ENCODE results near the gene SMTN. TPM values are rescaled to one million over a fixed set of nuclear protein-coding genes. Genes with fewer than 3 reads are reported as not detected.

Gene SMTN
- polyA plus RNA-seq, 1 of the 3 experiments (the other 2 are of a cell fraction): 30.4 TPM

GRCh38 chr22:31118046-31118820 is 37.1 kb downstream of the SMTN start:
- no peak overlapping the region for H3K27ac ChIP-seq (ENCODE audit: low read depth in 2 of 2, low read length in 1 of 2)
- H3K36me3 ChIP-seq (replicated peaks in 1 of 2; ENCODE audit: control insufficient read depth in 1 of 2, insufficient read depth in 2 of 2, low read length in 1 of 2): no peaks in the 10 kb centered on the region
- DNase-seq: no peak
- H3F3A ChIP-seq (replicated peaks; ENCODE audit: insufficient read depth): no peaks in the 10 kb centered on the region
- H2AFZ ChIP-seq (ENCODE audit: low read depth): no peak overlapping the region
- no peak overlapping the region for H3K4me2 ChIP-seq
- no peaks in the 10 kb centered on the region for H3K27me3 ChIP-seq (ENCODE audit: insufficient read depth)
- no peaks in the 10 kb centered on the region for H4K20me1 ChIP-seq (ENCODE audit: insufficient read depth)
- H3K79me2 ChIP-seq (ENCODE audit: insufficient read depth): no peaks in the 10 kb centered on the region
- H3K4me1 ChIP-seq (ENCODE audit: control insufficient read depth in 1 of 2, insufficient read depth in 2 of 2, low read depth in 1 of 2, low read length in 1 of 2): peaks cover 0 to 14% of the 10 kb centered on the region in 2 experiments; a peak in 1 of 4 replicates
- H3K9ac ChIP-seq: no peak overlapping the region
- no peaks in the 10 kb centered on the region for H3K9me3 ChIP-seq
- ChIA-PET CTCF (interaction anchor here (2.6 to 8.2 kb wide), 2 partner anchors 9 to 11 kb away, joined by 12 to 52 read pairs; partner anchors contain the start of gene SELENOM), POLR2A (interaction anchor here (1.1 kb wide), 1 partner anchor 11 kb away, joined by 4 read pairs; the partner anchor contains the start of gene SELENOM)
- 81% methylated on average over 3 of the region's 3 CpGs for WGBS (ENCODE audit: low lambda C conversion rate)
- no peaks in the 10 kb centered on the region for H3K9me2 ChIP-seq
- no peak for TF ChIP-seq FOXJ3 (CRISPR knock-in tag; IDR thresholded peaks at IDR 0.05)
- no peak for TF ChIP-seq CTCF (IDR thresholded peaks at IDR 0.05)
- no peak for TF ChIP-seq POLR2AphosphoS5 (IDR thresholded peaks at IDR 0.05; ENCODE audit: low read depth, low read length)
- no peak for TF ChIP-seq MXI1 (IDR thresholded peaks at IDR 0.05; ENCODE audit: low read depth, low read length)
- no peak for TF ChIP-seq TEAD4 (IDR thresholded peaks at IDR 0.05; ENCODE audit: borderline replicate concordance, insufficient read depth)
- TF ChIP-seq PBX3 (IDR thresholded peaks at IDR 0.05): no peak
- TF ChIP-seq FOXM1 (IDR thresholded peaks at IDR 0.05; ENCODE audit: low read depth): no peak
- no peak for TF ChIP-seq USF2 (IDR thresholded peaks at IDR 0.05; ENCODE audit: borderline replicate concordance, low read depth, low read length)
- no peak for TF ChIP-seq EP300 (IDR thresholded peaks at IDR 0.05; ENCODE audit: borderline replicate concordance in 1 of 2, low read depth in 1 of 2, low read length in 1 of 2)
- no peak overlapping the region for H3K4me3 ChIP-seq (ENCODE audit: low read depth in 2 of 2, low read length in 1 of 2)

GRCh38 chr22:31119026-31119717 is 38.1 kb downstream of the SMTN start:
- H4K20me1 ChIP-seq (ENCODE audit: insufficient read depth): no peaks in the 10 kb centered on the region
- no peak overlapping the region for H3K4me2 ChIP-seq
- POLR2A ChIA-PET: no interaction called here
- CTCF ChIA-PET: interaction anchor here (8.2 kb wide), 1 partner anchor 10 kb away, joined by 52 read pairs; the partner anchor contains the start of gene SELENOM
- no peak overlapping the region for H2AFZ ChIP-seq (ENCODE audit: low read depth)
- no peaks in the 10 kb centered on the region for H3K79me2 ChIP-seq (ENCODE audit: insufficient read depth)
- H3F3A ChIP-seq (replicated peaks; ENCODE audit: insufficient read depth): no peaks in the 10 kb centered on the region
- H3K9me2 ChIP-seq: no peaks in the 10 kb centered on the region
- no peaks in the 10 kb centered on the region for H3K36me3 ChIP-seq (replicated peaks in 1 of 2; ENCODE audit: control insufficient read depth in 1 of 2, insufficient read depth in 2 of 2, low read length in 1 of 2)
- no peak overlapping the region for H3K9ac ChIP-seq
- WGBS (ENCODE audit: low lambda C conversion rate): 77% methylated on average over 6 of the region's 7 CpGs
- H3K9me3 ChIP-seq: no peaks in the 10 kb centered on the region
- DNase-seq: no peak
- no peak overlapping the region for H3K4me3 ChIP-seq (ENCODE audit: low read depth in 2 of 2, low read length in 1 of 2)
- H3K27ac ChIP-seq (ENCODE audit: low read depth in 2 of 2, low read length in 1 of 2): no peak overlapping the region
- no peaks in the 10 kb centered on the region for H3K27me3 ChIP-seq (ENCODE audit: insufficient read depth)
- peaks cover 0 to 24% of the 10 kb centered on the region in 2 experiments; a peak in 1 of 4 replicates for H3K4me1 ChIP-seq (ENCODE audit: control insufficient read depth in 1 of 2, insufficient read depth in 2 of 2, low read depth in 1 of 2, low read length in 1 of 2)
- TF ChIP-seq RXRA (IDR thresholded peaks at IDR 0.05; ENCODE audit: borderline replicate concordance, low read depth) (no peak), FOSL2 (IDR thresholded peaks at IDR 0.05; ENCODE audit: borderline replicate concordance, low read depth) (no peak), SIN3A (IDR thresholded peaks at IDR 0.05; ENCODE audit: borderline replicate concordance, low read depth, low read length) (no peak), GABPA (IDR thresholded peaks at IDR 0.05; ENCODE audit: low read depth) (no peak), NRF1 (IDR thresholded peaks at IDR 0.05; ENCODE audit: low read depth, low read length) (no peak), IRF3 (IDR thresholded peaks at IDR 0.05; ENCODE audit: low read depth, low read length) (no peak), PBX3 (IDR thresholded peaks at IDR 0.05) (no peak), EZH2phosphoT487 (IDR thresholded peaks at IDR 0.05; ENCODE audit: borderline replicate concordance, low read depth) (no peak), NFIC (IDR thresholded peaks at IDR 0.05; ENCODE audit: borderline replicate concordance) (no peak), GATA2 (CRISPR knock-in tag; IDR thresholded peaks at IDR 0.05) (no peak)

Data from SK-N-SH (cell line).